Endometrium (tissue), 2 donors: ENCODE data around the gene ATP11A.
"Not testable (repeated sequence)": the region's sequence is repeated elsewhere in the genome, so short reads cannot be mapped to it uniquely, and the experiment has no call there.

ENCODE experiments used
- FAIRE-seq: peaks from 2 replicates; lab custom pipeline; 2012; peaks lifted over from hg19 to GRCh38; lab: Jason Lieb, UNC
- donor health status: control.
- donor health status: control.

The ATP11A gene

GRCh38 chr13:112841303-112842015 is 151.6 kb downstream of the ATP11A start:
- FAIRE-seq, result not testable (repeated sequence)

GRCh38 chr13:112842343-112842856 is 152.6 kb downstream of the ATP11A start:
- FAIRE-seq, result no peak

DNA sequence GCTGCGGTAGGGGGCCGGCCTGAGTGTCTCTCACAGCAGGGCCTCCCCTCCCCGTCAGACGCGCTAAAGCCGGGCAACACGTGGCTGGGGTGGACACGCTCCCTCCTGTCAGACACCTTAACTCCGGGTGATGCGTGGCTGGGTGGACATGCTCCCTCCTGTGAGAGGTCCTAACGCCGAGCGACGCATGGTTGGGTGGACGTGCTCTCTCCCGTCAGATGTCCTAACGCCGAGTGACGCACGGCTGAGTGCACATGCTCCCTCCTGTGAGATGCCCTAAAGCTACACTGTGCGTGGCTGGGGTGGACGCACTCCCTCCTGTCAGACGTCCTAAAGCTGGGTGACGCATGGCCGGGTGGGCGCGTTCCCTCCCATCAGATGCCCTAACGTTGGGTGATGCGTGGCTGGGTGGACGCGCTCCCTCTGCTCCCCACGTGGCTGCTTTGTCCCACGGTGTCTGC is 153.1 kb downstream of the ATP11A start:
- no peak for FAIRE-seq

DNA sequence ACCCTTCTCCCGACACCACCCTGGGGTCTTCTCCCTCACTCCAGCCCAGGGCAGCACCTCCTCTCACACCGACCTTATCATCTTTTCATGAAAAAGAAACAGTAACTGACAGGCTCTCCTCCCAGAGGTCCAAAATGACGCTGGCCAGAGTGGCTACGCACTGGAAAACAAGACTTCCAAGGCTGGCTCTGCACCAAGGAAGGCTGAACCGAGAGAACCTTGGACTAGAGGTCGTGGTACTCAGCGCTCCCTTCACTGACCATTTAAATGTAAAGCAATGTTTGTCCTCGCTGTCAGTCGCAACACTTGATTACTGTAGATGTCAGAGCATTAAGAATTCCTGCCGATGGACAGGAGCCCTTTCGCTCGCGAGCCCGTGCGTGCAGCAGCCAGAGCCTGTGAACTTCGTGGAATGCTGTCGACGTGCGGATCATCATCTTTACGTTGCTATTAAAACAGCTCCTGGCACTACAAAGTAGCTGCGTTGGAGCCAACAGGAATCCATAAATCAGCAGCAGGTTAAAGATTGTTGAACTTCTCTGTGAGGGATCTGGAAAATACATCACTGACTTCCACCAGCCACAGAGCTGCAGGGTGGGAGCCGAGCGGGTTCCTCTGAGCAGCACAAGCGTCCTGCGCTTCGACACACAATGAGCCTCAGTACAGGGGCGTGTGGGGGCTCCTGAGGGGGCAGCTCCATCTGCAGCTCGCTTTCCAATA is 153.7 kb downstream of the ATP11A start:
- FAIRE-seq, result no peak

GRCh38 chr13:112844411-112844810 is 154.6 kb downstream of the ATP11A start:
- no peak for FAIRE-seq

DNA sequence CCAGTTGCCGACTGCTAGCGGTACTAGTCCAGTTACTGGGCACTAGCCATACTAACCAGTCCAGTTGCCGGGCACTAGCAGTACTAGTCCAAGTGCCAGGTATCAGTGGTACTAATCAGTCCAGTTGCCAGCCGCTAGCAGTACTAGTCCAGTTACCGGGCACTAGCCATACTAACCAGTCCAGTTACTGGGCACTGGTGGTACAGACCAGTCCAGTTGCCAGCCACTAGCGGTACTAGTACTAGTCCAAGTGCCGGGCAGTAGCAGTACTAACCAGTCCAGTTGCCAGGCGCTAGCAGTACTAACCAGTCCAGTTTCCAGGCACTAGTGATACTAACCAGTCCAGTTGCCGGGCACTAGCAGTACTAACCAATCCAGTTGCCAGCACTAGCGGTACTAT is 155.0 kb downstream of the ATP11A start:
- FAIRE-seq, result no peak

- no peak for FAIRE-seq
These were observed 155.8 kb downstream of the ATP11A start for GRCh38 chr13:112845511-112846144.

GRCh38 chr13:112846411-112847115 is 156.7 kb downstream of the ATP11A start:
- no peak for FAIRE-seq

- FAIRE-seq, result no peak
These were observed 159.7 kb downstream of the ATP11A start for GRCh38 chr13:112849500-112849899.

DNA sequence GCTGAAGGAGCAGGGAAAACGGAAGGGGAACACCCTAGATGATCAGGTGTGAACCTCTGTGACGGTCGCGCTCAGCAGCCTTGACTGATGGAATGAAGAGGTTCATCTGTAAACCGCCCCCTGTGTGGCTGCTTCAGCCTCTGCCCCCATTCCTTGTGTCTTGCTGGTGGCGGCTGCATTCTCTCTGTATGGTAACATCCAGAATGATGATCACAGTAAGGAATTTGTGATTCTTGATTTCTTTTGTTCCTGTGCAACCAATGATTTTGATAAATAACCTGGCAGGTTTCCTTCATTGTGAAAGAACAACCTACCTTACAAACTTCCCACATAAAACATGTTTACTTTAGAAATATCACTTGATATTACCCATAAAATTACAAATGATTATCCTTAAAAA is 160.4 kb downstream of the ATP11A start:
- FAIRE-seq, result no peak

DNA sequence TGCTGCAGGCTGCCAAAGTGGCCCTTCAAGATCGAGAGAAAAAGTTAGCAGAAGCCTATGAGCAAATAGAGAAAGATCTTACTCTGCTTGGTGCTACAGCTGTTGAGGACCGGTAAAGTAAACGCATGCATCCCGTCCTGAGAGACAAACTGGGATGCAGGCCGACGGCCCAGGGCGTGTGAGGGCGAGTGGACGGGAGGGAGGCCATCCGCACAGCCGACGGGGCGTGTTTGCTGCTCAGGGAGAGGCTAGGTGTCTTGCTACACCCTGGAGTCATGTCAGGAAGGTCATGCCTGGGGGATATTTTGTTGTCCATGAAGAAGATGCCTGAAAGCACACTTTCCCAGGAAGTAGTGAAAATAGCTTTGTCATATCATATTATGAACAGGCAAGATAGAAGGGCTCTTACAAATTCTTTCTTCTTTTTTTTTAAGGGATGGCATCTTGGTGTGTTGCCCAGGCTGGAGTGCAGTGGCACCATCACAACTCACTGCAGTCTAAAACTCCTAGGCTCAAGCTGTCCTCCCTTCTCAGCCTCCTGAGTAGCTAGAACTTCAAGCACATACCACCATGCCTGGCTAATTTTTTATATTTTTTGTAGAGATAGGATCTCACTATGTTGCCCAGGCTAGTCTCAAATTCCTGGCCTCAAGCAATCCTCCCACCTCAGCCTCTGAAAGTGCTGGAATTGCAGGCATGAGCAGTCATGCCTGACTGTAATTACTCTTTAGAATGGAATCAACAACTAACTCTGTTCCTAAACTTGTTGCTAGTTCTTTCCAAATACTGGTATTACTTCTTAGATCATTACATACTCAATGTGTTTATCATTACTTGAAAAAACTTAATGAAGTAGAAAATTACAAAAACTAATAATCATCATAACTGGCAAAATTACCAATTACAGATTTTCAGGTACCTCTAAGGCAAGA is 161.5 kb downstream of the ATP11A start:
- no peak for FAIRE-seq

DNA sequence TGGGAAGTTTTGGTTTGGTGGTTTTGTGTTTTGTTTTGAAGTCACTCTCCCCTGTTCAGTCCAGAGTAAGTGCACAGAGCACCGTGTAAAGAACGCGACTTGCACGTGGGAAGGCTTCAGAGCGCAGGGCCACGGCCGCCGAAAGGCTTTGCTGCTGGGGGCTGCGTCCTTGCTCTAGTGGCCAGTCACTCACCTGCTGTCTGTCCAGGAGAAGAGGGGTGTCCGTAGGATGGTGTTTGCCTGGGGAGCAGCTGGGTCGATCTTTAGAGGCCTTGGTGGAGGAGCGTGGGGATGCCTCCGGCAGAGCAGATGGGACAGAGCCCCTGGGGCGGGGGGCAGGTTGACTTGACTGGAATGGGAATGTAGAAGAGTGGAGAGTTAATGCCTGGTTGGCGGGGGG is 162.6 kb downstream of the ATP11A start:
- no peak for FAIRE-seq

DNA sequence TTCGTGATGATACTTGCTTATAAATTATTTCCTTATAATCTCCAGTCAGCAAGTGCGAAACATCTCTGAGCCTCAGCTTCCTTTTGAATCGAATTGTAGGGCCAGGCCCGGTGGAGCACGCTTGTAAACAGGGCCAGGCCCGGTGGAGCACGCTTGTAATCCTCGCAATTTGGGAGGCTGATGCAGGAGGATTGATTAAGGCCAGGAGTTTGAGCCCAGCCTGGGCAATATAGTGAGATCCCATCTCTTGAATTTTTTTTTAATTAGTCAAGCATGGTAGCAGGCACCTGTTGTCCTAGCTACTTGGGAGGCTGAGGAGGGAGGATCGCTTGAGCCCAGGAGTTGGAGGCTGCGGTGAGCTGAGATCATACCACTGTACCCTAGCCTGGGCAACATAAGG is 163.0 kb downstream of the ATP11A start:
- no peak for FAIRE-seq

DNA sequence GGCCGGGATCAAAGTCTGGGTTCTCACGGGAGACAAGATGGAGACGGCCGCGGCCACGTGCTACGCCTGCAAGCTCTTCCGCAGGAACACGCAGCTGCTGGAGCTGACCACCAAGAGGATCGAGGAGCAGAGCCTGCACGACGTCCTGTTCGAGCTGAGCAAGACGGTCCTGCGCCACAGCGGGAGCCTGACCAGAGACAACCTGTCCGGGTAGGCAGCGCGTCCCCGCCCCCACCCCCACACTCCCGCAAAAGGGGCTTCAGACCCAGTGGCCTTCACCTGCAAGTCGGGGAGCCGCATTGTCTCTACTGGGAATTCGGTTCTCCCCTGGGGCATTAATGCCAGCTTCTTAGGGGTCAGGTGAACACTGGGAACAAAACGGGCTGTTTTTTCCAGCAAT is 164.5 kb downstream of the ATP11A start:
- FAIRE-seq, result no peak

- FAIRE-seq, result no peak
These were observed 166.0 kb downstream of the ATP11A start for GRCh38 chr13:112855859-112856258.

DNA sequence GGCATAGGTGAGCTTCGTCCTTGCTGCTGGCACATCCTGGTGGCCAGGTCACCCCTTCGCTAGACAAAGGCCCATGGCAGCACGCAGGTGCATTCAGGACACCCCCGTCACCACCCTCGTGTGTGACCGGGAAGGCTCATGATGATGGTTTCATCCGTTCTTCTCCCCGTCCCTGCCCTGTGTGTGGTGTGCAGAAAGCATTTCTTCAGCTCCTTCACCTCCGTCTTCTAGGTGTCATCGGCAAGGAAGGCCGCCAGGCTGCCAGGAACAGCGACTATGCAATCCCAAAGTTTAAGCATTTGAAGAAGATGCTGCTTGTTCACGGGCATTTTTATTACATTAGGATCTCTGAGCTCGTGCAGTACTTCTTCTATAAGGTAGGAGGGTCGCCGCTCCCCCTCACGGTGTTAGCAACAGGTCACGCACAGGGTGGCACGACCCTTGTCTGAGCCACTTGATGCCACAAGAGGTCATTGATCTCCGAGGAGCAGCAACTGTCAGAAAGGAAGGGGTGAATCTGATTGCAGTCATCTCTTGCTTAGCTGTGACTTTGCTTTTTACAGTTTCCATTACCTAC is 168.2 kb downstream of the ATP11A start:
- FAIRE-seq, result no peak

DNA sequence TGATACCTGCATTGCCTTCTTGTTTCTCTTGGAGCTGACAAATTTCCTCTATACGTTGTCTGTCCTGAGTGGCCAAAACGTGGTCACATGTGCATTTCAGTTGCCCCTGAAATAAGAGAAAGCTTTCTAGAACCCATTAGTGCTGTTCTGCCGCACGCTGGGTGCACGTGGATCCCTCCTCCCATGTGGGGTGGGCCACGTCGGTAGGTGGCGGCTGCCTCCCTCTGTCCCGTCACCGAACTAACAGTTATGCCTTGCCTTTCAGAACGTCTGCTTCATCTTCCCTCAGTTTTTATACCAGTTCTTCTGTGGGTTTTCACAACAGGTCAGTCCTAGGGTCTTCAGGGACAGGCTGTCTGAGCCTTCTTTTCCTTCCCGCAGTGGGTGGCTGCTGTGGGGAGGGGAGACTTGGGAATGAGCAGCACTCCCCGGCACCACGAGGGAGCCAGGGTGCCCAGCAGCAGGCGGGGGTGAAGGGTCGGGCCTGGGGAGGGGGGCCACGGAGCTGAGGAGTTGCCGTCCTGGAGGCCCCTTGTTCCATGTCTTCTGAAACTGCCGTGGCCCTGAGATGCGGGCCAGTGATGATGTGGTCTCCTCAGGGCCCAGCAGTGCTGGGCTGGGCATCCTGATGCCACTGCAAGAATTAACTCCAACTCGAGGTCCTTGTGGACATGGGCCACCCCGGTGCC is 169.4 kb downstream of the ATP11A start:
- no peak for FAIRE-seq

DNA sequence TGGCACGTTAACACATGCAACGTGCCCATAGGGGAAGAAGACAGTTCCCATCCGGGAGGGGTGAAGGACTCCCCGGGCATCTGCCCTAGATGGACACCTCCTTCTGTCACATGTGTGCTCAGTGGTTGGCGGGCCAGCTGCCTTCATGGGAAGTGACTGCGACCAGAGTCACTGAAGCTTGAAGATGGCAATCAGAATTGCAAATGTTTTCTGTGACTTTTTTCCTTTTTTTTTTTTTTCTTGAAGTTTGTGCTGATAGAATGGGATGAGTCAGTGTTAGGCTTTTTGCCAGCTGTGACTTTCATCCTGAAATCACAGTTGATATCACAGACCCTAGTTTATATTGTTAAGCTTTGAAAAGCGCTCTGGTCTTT is 170.0 kb downstream of the ATP11A start:
- no peak for FAIRE-seq

DNA sequence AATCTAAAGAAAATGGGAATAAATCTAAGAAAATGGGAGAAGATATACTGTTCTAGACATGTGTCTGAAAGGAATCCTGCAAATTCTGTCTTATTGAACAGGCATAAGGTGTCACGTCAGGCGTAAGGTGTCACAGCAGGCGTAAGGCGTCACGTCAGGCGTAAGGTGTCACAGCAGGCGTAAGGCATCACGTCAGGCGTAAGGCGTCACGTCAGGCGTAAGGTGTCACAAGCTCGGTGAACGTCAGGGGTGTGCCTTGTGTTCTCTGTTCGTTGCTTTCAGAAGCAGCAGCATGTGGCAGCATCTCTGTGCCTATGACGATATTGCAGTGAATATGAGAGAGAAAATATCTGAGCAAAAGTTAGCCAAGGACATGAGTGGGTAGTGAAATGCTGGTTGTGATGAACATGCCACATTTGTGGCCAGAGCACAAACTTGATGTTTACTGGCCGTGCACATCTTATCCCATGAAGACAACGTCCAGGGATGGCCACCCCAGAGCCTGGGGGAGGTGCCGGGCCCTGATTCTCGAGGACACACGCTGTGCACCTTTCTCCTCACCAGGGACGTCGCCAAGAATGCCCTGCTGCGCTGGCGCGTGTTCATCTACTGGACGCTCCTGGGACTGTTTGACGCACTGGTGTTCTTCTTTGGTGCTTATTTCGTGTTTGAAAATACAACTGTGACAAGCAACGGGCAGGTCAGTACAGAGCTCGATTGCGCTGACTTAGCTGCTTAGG is 172.2 kb downstream of the ATP11A start:
- FAIRE-seq, result no peak

DNA sequence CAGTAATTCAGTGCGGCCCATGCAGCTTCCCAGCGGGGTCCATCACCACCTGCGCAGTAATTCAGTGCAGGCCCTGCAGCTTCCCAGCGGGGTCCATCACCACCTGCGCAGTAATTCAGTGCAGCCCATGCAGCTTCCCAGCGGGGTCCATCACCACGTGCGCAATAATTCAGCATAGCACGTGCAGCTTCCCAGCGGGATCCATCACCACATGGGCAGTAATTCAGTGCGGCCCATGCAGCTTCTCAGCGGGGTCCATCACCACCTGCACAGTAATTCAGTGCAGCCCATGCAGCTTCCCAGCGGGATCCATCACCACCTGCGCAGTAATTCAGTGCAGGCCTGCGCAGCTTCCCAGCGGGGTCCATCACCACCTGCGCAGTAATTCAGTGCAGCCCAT is 173.5 kb downstream of the ATP11A start:
- FAIRE-seq, result not testable (repeated sequence)
